Measurements from ENCODE around the gene DENND2A. TPM values are rescaled to one million over a fixed set of nuclear protein-coding genes. Genes with fewer than 3 reads are reported as not detected.

DENND2A gene
- total RNA-seq, 2 experiments from 2014 or later: not detected

DNA sequence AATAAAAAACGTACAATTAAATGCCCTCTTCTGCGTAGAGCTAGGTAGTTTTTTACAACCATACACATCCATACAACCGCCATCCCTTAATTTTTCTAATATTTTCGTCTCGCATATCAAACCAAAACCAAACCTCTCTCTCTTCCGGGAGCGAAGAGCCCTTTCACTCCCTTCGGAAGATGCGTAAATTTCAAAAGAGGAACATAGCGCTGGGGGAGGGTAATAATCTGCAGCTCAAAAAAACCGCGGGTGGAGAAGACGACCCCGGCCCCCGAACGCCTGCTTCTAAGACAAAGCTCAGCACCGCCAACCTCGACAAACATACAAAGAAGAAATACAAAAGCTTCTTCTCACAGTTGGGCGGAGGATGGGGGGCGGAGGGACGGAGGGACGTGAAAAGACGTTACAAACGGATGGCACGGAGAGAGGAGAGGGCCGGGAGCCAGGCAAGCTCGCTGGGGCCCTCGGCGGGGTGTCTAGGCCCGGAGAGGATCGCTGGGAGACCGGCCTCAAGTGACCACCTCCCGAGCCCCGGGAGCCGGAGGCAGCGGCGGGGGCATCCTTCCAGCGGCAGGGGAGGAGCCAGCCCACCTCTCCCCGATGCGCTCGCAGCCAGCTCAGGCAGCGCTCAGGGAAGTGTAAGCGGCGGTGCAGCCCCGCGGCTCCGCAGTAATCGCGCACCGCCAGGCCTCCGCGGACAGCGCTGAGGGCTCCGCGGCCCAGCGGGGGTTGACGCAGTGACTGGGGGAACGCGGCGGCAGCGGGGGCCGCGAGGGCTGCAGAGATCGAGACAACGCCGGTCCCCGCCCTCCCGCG is 162.2 kb downstream of the DENND2A start:
- no peaks in the 10 kb centered on the region for H3K9me3 Mint-ChIP-seq
- POLR2A ChIA-PET: interaction anchor here (0.8 to 5.4 kb wide), 25 partner anchors 8 to 536 kb away, joined by 3 to 42 read pairs (median 5); partner anchors contain the start of genes ADCK2, KDM7A, MRPS33 and NDUFB2
- H3K4me3 Mint-ChIP-seq: peak overlapping the region; percentile 88
- H3K27me3 Mint-ChIP-seq: no peaks in the 10 kb centered on the region
- H3K27ac Mint-ChIP-seq: peak overlapping the region; percentile 87
- DNase-seq: peak; percentile 53
- H3K36me3 Mint-ChIP-seq (ENCODE audit: low read depth): peaks cover 14% of the 10 kb centered on the region
- H3K4me1 Mint-ChIP-seq: peaks cover 25% of the 10 kb centered on the region
- CTCF ChIA-PET: interaction anchor here (0.9 to 8.4 kb wide), 13 partner anchors 9 to 1259 kb away, joined by 3 to 102 read pairs (median 4); partner anchors contain the start of genes ADCK2, MRPS33 and SSBP1

DNA sequence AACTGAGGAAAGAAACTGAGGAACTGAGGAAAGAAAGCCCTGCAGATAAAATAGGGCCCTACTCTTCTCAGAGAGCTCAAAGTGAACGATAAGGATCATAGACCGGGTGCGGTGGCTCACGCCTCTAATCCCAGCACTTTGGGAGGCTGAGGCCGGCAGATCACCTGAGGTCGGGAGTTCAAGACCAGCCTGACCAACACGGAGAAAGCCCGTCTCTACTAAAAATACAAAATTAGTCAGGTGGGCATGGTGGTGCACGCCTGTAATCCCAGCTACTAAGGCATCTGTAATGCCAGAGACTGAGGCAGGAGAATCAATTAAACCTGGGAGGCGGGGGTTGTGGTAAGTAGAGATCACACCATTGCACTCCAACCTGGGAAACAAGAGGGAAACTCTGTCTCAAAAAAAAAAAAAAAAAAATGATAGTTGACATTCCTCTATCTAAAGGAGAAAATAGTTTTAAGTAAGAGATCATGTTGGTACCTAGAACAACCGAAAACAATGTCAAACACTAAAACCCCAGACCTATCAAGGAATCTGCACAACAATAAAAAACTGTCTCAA is 163.8 kb downstream of the DENND2A start:
- no peaks in the 10 kb centered on the region for H3K27me3 Mint-ChIP-seq
- H3K4me3 Mint-ChIP-seq: peak overlapping the region; percentile 88
- CTCF ChIA-PET: interaction anchor here (0.7 to 8.4 kb wide), 20 partner anchors 9 to 1074 kb away, joined by 3 to 102 read pairs (median 4); partner anchors contain the start of gene MRPS33
- H3K9me3 Mint-ChIP-seq: no peaks in the 10 kb centered on the region
- POLR2A ChIA-PET: interaction anchor here (0.7 to 5.4 kb wide), 24 partner anchors 9 to 1261 kb away, joined by 3 to 42 read pairs (median 5); partner anchors contain the start of genes ADCK2, BRAF, KDM7A and MRPS33
- peak overlapping the region; percentile 87 for H3K27ac Mint-ChIP-seq
- peaks cover 29% of the 10 kb centered on the region for H3K4me1 Mint-ChIP-seq
- peaks cover 16% of the 10 kb centered on the region for H3K36me3 Mint-ChIP-seq (ENCODE audit: low read depth)
- DNase-seq: no peak

DNA sequence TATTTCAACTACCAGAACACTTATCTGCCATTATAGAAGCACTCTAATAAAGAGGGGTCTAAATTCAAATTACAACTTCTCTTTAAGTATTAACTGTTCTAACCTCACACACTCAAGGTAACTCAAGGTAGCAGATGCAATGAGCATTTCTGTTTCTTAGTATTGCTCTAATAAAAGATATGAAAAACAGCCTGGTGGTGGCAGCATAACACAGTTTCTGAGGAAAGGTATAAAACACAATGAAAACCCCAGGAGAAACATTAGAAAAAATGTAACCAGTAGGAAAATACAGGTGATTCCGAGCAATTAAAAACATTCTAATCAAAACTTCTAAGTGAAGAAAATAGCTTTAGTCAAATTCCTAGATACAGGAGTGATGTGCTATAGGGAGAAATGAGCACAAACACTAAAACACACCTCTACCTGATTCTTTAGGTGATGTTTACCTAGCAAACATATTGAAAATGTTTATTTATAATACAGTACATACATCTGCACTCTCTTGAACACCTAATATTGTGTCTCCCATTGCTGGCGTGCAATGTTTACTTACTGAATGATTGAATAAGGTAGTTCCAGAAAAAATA is 164.8 kb downstream of the DENND2A start:
- POLR2A ChIA-PET: interaction anchor here (0.6 to 5.4 kb wide), 13 partner anchors 9 to 1262 kb away, joined by 3 to 42 read pairs (median 9); partner anchors contain the start of genes ADCK2, BRAF, MRPS33 and NDUFB2
- H3K27me3 Mint-ChIP-seq: no peaks in the 10 kb centered on the region
- peaks cover 21% of the 10 kb centered on the region for H3K36me3 Mint-ChIP-seq (ENCODE audit: low read depth)
- DNase-seq: peak; percentile 54
- H3K4me1 Mint-ChIP-seq: peaks cover 32% of the 10 kb centered on the region
- CTCF ChIA-PET: interaction anchor here (0.9 to 8.4 kb wide), 8 partner anchors 10 to 539 kb away, joined by 3 to 102 read pairs (median 5); partner anchors contain the start of gene MRPS33
- H3K9me3 Mint-ChIP-seq: no peaks in the 10 kb centered on the region
- H3K4me3 Mint-ChIP-seq: peak overlapping the region; percentile 37
- peak overlapping the region; percentile 87 for H3K27ac Mint-ChIP-seq

Other genes starting within 250 kb of the DENND2A start
- 10 to 100 TPM; 28.8 to 30.7 TPM for gene SLC37A3, start 242.3 kb downstream of the DENND2A start, total RNA-seq
- 1 to 10 TPM; 4.3 to 4.8 TPM for gene RAB19, start 236.8 kb downstream of the DENND2A start, total RNA-seq
- gene MKRN1, start 161.3 kb downstream of the DENND2A start, total RNA-seq: 100 to 1,000 TPM; 119 to 122 TPM
- 10 to 100 TPM; 23.4 to 23.9 TPM for gene ADCK2, start 32.1 kb upstream of the DENND2A start, total RNA-seq
- 100 to 1,000 TPM; 155 to 156 TPM for gene NDUFB2, start 55.9 kb upstream of the DENND2A start, total RNA-seq

Data from activated CD4-positive, alpha-beta memory T cell treated with anti-CD3 and anti-CD28 coated beads, Interleukin-2, amount 10 ng/mL, durations not matched to agents 7 days and 5 days (primary cell).